ENCODE measurements around the gene MRGPRD.

Gene MRGPRD

GRCh38 chr11:68980776-68981065 lies at the start of gene MRGPRD:
Gene MRGPRD (minus strand): TSS chr11:68980986. CDS start chr11:68980986, 0 bp downstream.
- DNase-seq = no peak

- DNase-seq = no peak
These were observed 49.5 kb upstream of the MRGPRD start for GRCh38 chr11:69030301-69030700.

- no peak for DNase-seq
These were observed 47.1 kb upstream of the MRGPRD start for GRCh38 chr11:69027704-69028372.

GRCh38 chr11:69024509-69024908 lies 43.7 kb upstream of the MRGPRD start:
- DNase-seq = no peak

- DNase-seq = no peak
These were observed 41.5 kb upstream of the MRGPRD start for GRCh38 chr11:69022260-69022659.

GRCh38 chr11:69018924-69019323 lies 38.1 kb upstream of the MRGPRD start:
- no peak for DNase-seq

- no peak for DNase-seq
These were observed 37.2 kb upstream of the MRGPRD start for GRCh38 chr11:69017951-69018350.

GRCh38 chr11:69014898-69015549 lies 34.2 kb upstream of the MRGPRD start:
- no peak for DNase-seq

GRCh38 chr11:69014084-69014851 lies 33.5 kb upstream of the MRGPRD start:
- DNase-seq = no peak

GRCh38 chr11:69013009-69013951 lies 32.5 kb upstream of the MRGPRD start, which contains the start of gene MRGPRF:
Gene MRGPRF (minus strand): TSS chr11:69013246. CDS start chr11:69009901, 3,345 bp downstream.
- DNase-seq = no peak

- DNase-seq = no peak
These were observed 31.6 kb upstream of the MRGPRD start for GRCh38 chr11:69012092-69013008.

- no peak for DNase-seq
These were observed 30.9 kb upstream of the MRGPRD start for GRCh38 chr11:69011624-69012091.

- DNase-seq = peak; percentile 5
These were observed 30.3 kb upstream of the MRGPRD start for GRCh38 chr11:69010964-69011623.

- DNase-seq = no peak
These were observed 29.6 kb upstream of the MRGPRD start for GRCh38 chr11:69010361-69010891.

GRCh38 chr11:69009441-69010211 lies 28.8 kb upstream of the MRGPRD start:
- no peak for DNase-seq

GRCh38 chr11:69008737-69009440 lies 28.1 kb upstream of the MRGPRD start:
- no peak for DNase-seq

GRCh38 chr11:69007975-69008381 lies 27.2 kb upstream of the MRGPRD start:
- DNase-seq = no peak

- DNase-seq = no peak
These were observed 26.0 kb upstream of the MRGPRD start for GRCh38 chr11:69006816-69007215.

Data from CD4-positive, alpha-beta T cell treated with Interleukin-17A for 1 hour (primary cell).